GM23248 (cell line): ENCODE data around the gene MRTFA. TPM values are rescaled to one million over a fixed set of nuclear protein-coding genes. Genes with fewer than 3 reads are reported as not detected.

Experiments
- DNase-seq: peaks from one replicate; pipeline ENCODE4 v3.0.0-alpha.2; 2015
- H2AFZ ChIP-seq: fragments of 200-600 bp; sonication (generic); 2 replicates; pipeline ENCODE4 v1.6.1; 2016; ENCODE audit warnings: antibody characterized with exemption
- H3F3A ChIP-seq: fragments of 200-600 bp; sonication (generic); 2 replicates; pipeline ENCODE4 v1.6.1; 2016; ENCODE audit warnings: mild to moderate bottlenecking, antibody characterized with exemption, mixed run types; ENCODE audit not compliant: insufficient read depth
- H3K27ac ChIP-seq: fragments of 200-600 bp; sonication (generic); 2 replicates; pipeline ENCODE4 v1.5.1; 2016; ENCODE audit warnings: mild to moderate bottlenecking
- H3K27me3 ChIP-seq: fragments of 200-600 bp; sonication (generic); replicated peaks from 2 replicates; pipeline ENCODE4 v1.6.1; 2016; ENCODE audit warnings: mild to moderate bottlenecking; ENCODE audit not compliant: insufficient read depth
- H3K36me3 ChIP-seq: fragments of 200-600 bp; sonication (generic); 2 replicates; pipeline ENCODE4 v1.6.1; 2016; ENCODE audit warnings: low read depth, mild to moderate bottlenecking
- H3K4me1 ChIP-seq: fragments of 200-600 bp; sonication (generic); 2 replicates; pipeline ENCODE4 v1.6.1; 2016; ENCODE audit warnings: mild to moderate bottlenecking; ENCODE audit not compliant: insufficient read depth
- H3K4me2 ChIP-seq: fragments of 200-600 bp; sonication (generic); one replicate; pipeline ENCODE4 v1.6.1; 2016; ENCODE audit warnings: mild to moderate bottlenecking; ENCODE audit not compliant: unreplicated experiment
- H3K4me3 ChIP-seq: fragments of 200-600 bp; sonication (generic); 2 replicates; pipeline ENCODE4 v1.5.1; 2016; ENCODE audit warnings: mild to moderate bottlenecking
- H3K79me2 ChIP-seq: fragments of 200-600 bp; sonication (generic); 2 replicates; pipeline ENCODE4 v1.6.1; 2016; ENCODE audit warnings: mild to moderate bottlenecking; ENCODE audit not compliant: insufficient read depth
- H3K9ac ChIP-seq: fragments of 200-600 bp; sonication (generic); 2 replicates; pipeline ENCODE4 v1.6.1; 2016; ENCODE audit warnings: mild to moderate bottlenecking
- H3K9me2 ChIP-seq: fragments of 200-600 bp; sonication (generic); 2 replicates; pipeline ENCODE4 v1.6.1; 2016; ENCODE audit warnings: mixed run types, mild to moderate bottlenecking, moderate library complexity; ENCODE audit not compliant: insufficient read depth
- H3K9me3 ChIP-seq: fragments of 200-600 bp; sonication (generic); one replicate; pipeline ENCODE4 v1.6.1; 2017; ENCODE audit warnings: low read depth
- H4K20me1 ChIP-seq: fragments of 200-600 bp; sonication (generic); 2 replicates; pipeline ENCODE4 v1.6.0; 2016; ENCODE audit not compliant: insufficient read depth
- EZH2 ChIP-seq: fragments of 200-600 bp; sonication (generic); IDR thresholded peaks from 2 replicates; pipeline ENCODE4 v1.6.1; 2018; ENCODE audit warnings: antibody characterized with exemption, mild to moderate bottlenecking; ENCODE audit not compliant: insufficient read depth, poor library complexity, severe bottlenecking
- EZH2phosphoT487 ChIP-seq: fragments of 200-600 bp; sonication (generic); IDR thresholded peaks from 2 replicates; pipeline ENCODE4 v1.6.1; 2018; ENCODE audit warnings: antibody characterized with exemption, moderate library complexity, mild to moderate bottlenecking, low read depth; ENCODE audit not compliant: insufficient read depth
- WGBS, 2 experiments: methylation state at CpG; one replicate each; pipeline ENCODE4 v1.1.6; 2015 to 2017; ENCODE audit warnings: low lambda C conversion rate in 2 of 2, low coverage in 1 of 2; ENCODE audit errors: missing lambda C conversion rate in 2 of 2; 5-methylcytosine and 5-hydroxymethylcytosine counted together
- in situ Hi-C: fragments of 300-500 bp; cut with MboI; formaldehyde crosslinking; loops from 2 replicates; pipeline ENCODE4 v1.15.0; 2020
- polyA plus RNA-seq: library from polyadenylated mRNA; unstranded; fragments of >200 nt; fragmentation: Nextera tagmentation; extraction: Ambion mirVana; gene quantifications from 2 replicates; pipeline ENCODE4 v1.2.1, GENCODE V29; 2016
- total RNA-seq: library from RNA; depleted of rRNA; stranded (reverse); fragments of >200 nt; shearing (Covaris generic); gene quantifications from 2 replicates; pipeline ENCODE4 v1.2.3, GENCODE V29; 2014

The MRTFA gene
- total and polyA plus RNA-seq, 2 experiments from 2014 or later, result 24.2 to 49.2 TPM

- Histone ChIP-seq H4K20me1 (no peaks in the 10 kb centered on the region), H3K27me3 (no peaks in the 10 kb centered on the region), H3K9ac (no peak overlapping the region), H3K4me3 (no peak overlapping the region), H3K4me2 (no peak overlapping the region), H3K9me2 (no peaks in the 10 kb centered on the region), H3F3A (0 out of 2 replicates have a peak, but pooled peaks cover 4% of the 10 kb centered on the region), H3K79me2 (peaks cover 20% of the 10 kb centered on the region; the same call in 1 of the 2 replicates), H3K27ac (no peak overlapping the region), H3K9me3 (no peaks in the 10 kb centered on the region), H3K4me1 (no peaks in the 10 kb centered on the region), H2AFZ (no peak overlapping the region), H3K36me3 (peaks cover 7% of the 10 kb centered on the region; the same call in 1 of the 2 replicates)
- peak; percentile 54 for DNase-seq
- in situ Hi-C loops, result no loop called here
- TF ChIP-seq EZH2 (no peak), EZH2phosphoT487 (no peak)
- 71 to 81% methylated on average over 4 of the region's 4 CpGs for WGBS, 2 experiments
These were observed 239.6 kb downstream of the MRTFA start for GRCh38 chr22:40396882-40397281.

GRCh38 chr22:40395607-40396006 lies 240.9 kb downstream of the MRTFA start:
- in situ Hi-C loops, result no loop called here
- Histone ChIP-seq H3K36me3 (peaks cover 7% of the 10 kb centered on the region; the same call in 1 of the 2 replicates), H3K4me1 (no peaks in the 10 kb centered on the region), H3F3A (0 out of 2 replicates have a peak, but pooled peaks cover 8% of the 10 kb centered on the region), H3K79me2 (peaks cover 23% of the 10 kb centered on the region; the same call in 1 of the 2 replicates), H3K9me2 (no peaks in the 10 kb centered on the region), H3K27me3 (no peaks in the 10 kb centered on the region), H3K27ac (no peak overlapping the region), H3K9ac (no peak overlapping the region), H3K4me2 (no peak overlapping the region), H2AFZ (no peak overlapping the region), H3K9me3 (no peaks in the 10 kb centered on the region), H3K4me3 (no peak overlapping the region), H4K20me1 (no peaks in the 10 kb centered on the region)
- no peak for DNase-seq
- TF ChIP-seq EZH2phosphoT487, result no peak
- no peak for TF ChIP-seq EZH2
- WGBS, 2 experiments, result 95 to 99% methylated on average over 7 of the region's 7 CpGs

GRCh38 chr22:40394607-40395006 lies 241.9 kb downstream of the MRTFA start:
- H3K9me2 ChIP-seq, result no peaks in the 10 kb centered on the region
- no peak overlapping the region for H3K27ac ChIP-seq
- no peak for TF ChIP-seq EZH2phosphoT487
- no peak for TF ChIP-seq EZH2
- no peaks in the 10 kb centered on the region for H3K27me3 ChIP-seq
- 0 out of 2 replicates have a peak, but pooled peaks cover 8% of the 10 kb centered on the region for H3F3A ChIP-seq
- H3K9ac ChIP-seq, result no peak overlapping the region
- H3K4me2 ChIP-seq, result no peak overlapping the region
- no peaks in the 10 kb centered on the region for H3K9me3 ChIP-seq
- H2AFZ ChIP-seq, result no peak overlapping the region
- in situ Hi-C loops, result no loop called here
- H4K20me1 ChIP-seq, result no peaks in the 10 kb centered on the region
- H3K79me2 ChIP-seq, result peaks cover 32% of the 10 kb centered on the region; the same call in 1 of the 2 replicates
- no peak overlapping the region for H3K4me3 ChIP-seq
- no peak for DNase-seq
- peaks cover 7% of the 10 kb centered on the region; the same call in 1 of the 2 replicates for H3K36me3 ChIP-seq
- H3K4me1 ChIP-seq, result no peaks in the 10 kb centered on the region
- WGBS, 2 experiments, result 71 to 76% methylated on average over 3 of the region's 3 CpGs

GRCh38 chr22:40392618-40393017 lies 243.9 kb downstream of the MRTFA start:
- no peaks in the 10 kb centered on the region for H3K4me1 ChIP-seq
- TF ChIP-seq EZH2phosphoT487 (no peak), EZH2 (no peak)
- H3K4me3 ChIP-seq, result no peak overlapping the region
- H2AFZ ChIP-seq, result no peak overlapping the region
- in situ Hi-C loops, result no loop called here
- H3K79me2 ChIP-seq, result peaks cover 45% of the 10 kb centered on the region; the same call in 1 of the 2 replicates
- H3K36me3 ChIP-seq, result peaks cover 7% of the 10 kb centered on the region; the same call in 1 of the 2 replicates
- H3K9me3 ChIP-seq, result no peaks in the 10 kb centered on the region
- 0 out of 2 replicates have a peak, but pooled peaks cover 8% of the 10 kb centered on the region for H3F3A ChIP-seq
- no peak overlapping the region for H3K4me2 ChIP-seq
- no peaks in the 10 kb centered on the region for H3K27me3 ChIP-seq
- H4K20me1 ChIP-seq, result no peaks in the 10 kb centered on the region
- WGBS, 2 experiments, result 70 to 81% methylated on average over 2 of the region's 2 CpGs
- DNase-seq, result peak; percentile 42
- no peak overlapping the region for H3K9ac ChIP-seq
- H3K9me2 ChIP-seq, result no peaks in the 10 kb centered on the region
- H3K27ac ChIP-seq, result no peak overlapping the region
